Nephron progenitor cell (in vitro differentiated cells): Measurements from ENCODE around the gene TRAF3IP3.

Experiments
- DNase-seq: peaks from one replicate; pipeline ENCODE4 v3.0.0; 2021
- H3K27ac Mint-ChIP-seq: 2 replicates; pipeline ENCODE4 v1.8.0; 2021; ENCODE audit warnings: mild to moderate bottlenecking, moderate library complexity, mixed read lengths
- H3K27me3 Mint-ChIP-seq: 2 replicates; pipeline ENCODE4 v1.8.0; 2021; ENCODE audit warnings: mild to moderate bottlenecking, low read depth, mixed read lengths; ENCODE audit not compliant: poor library complexity
- H3K36me3 Mint-ChIP-seq: 2 replicates; pipeline ENCODE4 v1.8.0; 2021; ENCODE audit warnings: low read depth, mixed read lengths
- H3K4me1 Mint-ChIP-seq: 2 replicates; pipeline ENCODE4 v1.8.0; 2021; ENCODE audit warnings: mixed read lengths
- H3K4me3 Mint-ChIP-seq: 2 replicates; pipeline ENCODE4 v1.8.0; 2021; ENCODE audit warnings: mild to moderate bottlenecking, moderate library complexity, mixed read lengths
- H3K9me3 Mint-ChIP-seq: 2 replicates; pipeline ENCODE4 v1.8.0; 2021; ENCODE audit warnings: mild to moderate bottlenecking, moderate library complexity, mixed read lengths
- CTCF ChIP-seq: fragments of 200-600 bp; sonication (generic); IDR thresholded peaks from 2 replicates; pipeline ENCODE4 v1.5.0; 2021; ENCODE audit warnings: antibody characterized with exemption

The TRAF3IP3 gene

GRCh38 chr1:209761011-209761635 is 5.3 kb downstream of the TRAF3IP3 start:
- Mint-ChIP-seq H3K27me3 (peaks cover 42% of the 10 kb centered on the region), H3K4me1 (peaks cover 9% of the 10 kb centered on the region), H3K4me3 (no peak overlapping the region), H3K36me3 (no peaks in the 10 kb centered on the region), H3K9me3 (no peaks in the 10 kb centered on the region), H3K27ac (no peak overlapping the region)
- DNase-seq: no peak
- no peak for TF ChIP-seq CTCF

DNA sequence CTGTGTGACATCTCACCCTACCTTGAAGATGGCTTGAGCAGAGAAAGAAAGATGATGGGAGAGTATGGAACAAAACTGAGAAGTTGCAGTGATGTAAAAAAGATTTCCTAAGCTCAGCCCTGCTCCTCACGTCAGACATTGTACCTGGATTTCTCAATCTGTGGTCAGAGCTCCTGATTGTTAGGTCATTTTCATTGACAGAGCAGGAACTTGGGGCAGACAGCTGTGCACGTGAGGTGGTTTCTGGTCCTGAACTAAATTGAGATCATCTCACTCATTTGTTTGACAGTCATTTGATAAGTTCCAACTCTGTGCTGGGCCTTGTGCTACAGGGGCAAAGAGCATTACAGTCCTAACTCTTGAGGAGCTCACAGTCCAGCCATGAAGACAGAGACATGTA is 10.2 kb downstream of the TRAF3IP3 start:
- peaks cover 26% of the 10 kb centered on the region for H3K27me3 Mint-ChIP-seq
- no peaks in the 10 kb centered on the region for H3K9me3 Mint-ChIP-seq
- DNase-seq: no peak
- no peak overlapping the region for H3K4me3 Mint-ChIP-seq
- no peaks in the 10 kb centered on the region for H3K4me1 Mint-ChIP-seq
- H3K36me3 Mint-ChIP-seq: no peaks in the 10 kb centered on the region
- TF ChIP-seq CTCF: no peak
- H3K27ac Mint-ChIP-seq: no peak overlapping the region

DNA sequence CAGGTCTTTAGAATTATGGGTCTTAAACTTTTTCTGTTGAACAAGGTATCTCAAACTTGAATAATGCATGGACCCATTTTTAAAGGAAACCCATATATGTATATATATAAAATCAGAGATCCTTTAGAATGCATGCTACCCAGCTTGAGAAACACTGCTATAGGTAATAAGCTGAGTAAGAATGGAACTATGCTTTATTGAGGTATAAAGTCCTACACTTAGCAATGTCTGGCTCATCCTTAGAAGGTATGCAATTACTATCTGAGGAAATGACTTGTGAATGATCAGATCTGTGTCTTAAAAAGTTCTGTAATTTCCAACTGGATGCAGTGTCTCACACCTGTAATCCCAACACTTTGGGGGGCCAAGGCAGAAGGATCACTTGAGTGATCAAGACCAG is 11.2 kb downstream of the TRAF3IP3 start:
- DNase-seq: no peak
- H3K4me3 Mint-ChIP-seq: no peak overlapping the region
- no peak overlapping the region for H3K27ac Mint-ChIP-seq
- H3K9me3 Mint-ChIP-seq: no peaks in the 10 kb centered on the region
- no peaks in the 10 kb centered on the region for H3K4me1 Mint-ChIP-seq
- TF ChIP-seq CTCF: no peak
- H3K36me3 Mint-ChIP-seq: no peaks in the 10 kb centered on the region
- peaks cover 18% of the 10 kb centered on the region for H3K27me3 Mint-ChIP-seq

- Mint-ChIP-seq H3K9me3 (no peaks in the 10 kb centered on the region), H3K36me3 (no peaks in the 10 kb centered on the region), H3K4me1 (no peaks in the 10 kb centered on the region), H3K4me3 (no peak overlapping the region), H3K27ac (no peak overlapping the region), H3K27me3 (peaks cover 12% of the 10 kb centered on the region)
- TF ChIP-seq CTCF: no peak
- no peak for DNase-seq
These were observed 11.9 kb downstream of the TRAF3IP3 start for GRCh38 chr1:209767706-209768105.

- TF ChIP-seq CTCF: no peak
- Mint-ChIP-seq H3K4me1 (no peaks in the 10 kb centered on the region), H3K27me3 (peaks cover 10% of the 10 kb centered on the region), H3K27ac (no peak overlapping the region), H3K4me3 (no peak overlapping the region), H3K9me3 (no peaks in the 10 kb centered on the region), H3K36me3 (no peaks in the 10 kb centered on the region)
- no peak for DNase-seq
These were observed 12.5 kb downstream of the TRAF3IP3 start for GRCh38 chr1:209768354-209768774.

GRCh38 chr1:209769171-209769904 is 13.5 kb downstream of the TRAF3IP3 start:
- no peaks in the 10 kb centered on the region for H3K4me1 Mint-ChIP-seq
- no peaks in the 10 kb centered on the region for H3K36me3 Mint-ChIP-seq
- H3K4me3 Mint-ChIP-seq: no peak overlapping the region
- TF ChIP-seq CTCF: no peak
- peaks cover 15% of the 10 kb centered on the region for H3K27me3 Mint-ChIP-seq
- no peaks in the 10 kb centered on the region for H3K9me3 Mint-ChIP-seq
- no peak overlapping the region for H3K27ac Mint-ChIP-seq
- no peak for DNase-seq
